DOHH2 (cell line): ENCODE measurements around the gene KIAA1549.

Experiments
- CTCF ChIP-seq: fragments of 200-600 bp; sonication (generic); IDR thresholded peaks from one replicate; pipeline ENCODE4 v1.5.1; 2014; ENCODE audit warnings: antibody characterized with exemption, mild to moderate bottlenecking, low read depth, low read length; ENCODE audit not compliant: poor library complexity, severe bottlenecking
- EZH2phosphoT487 ChIP-seq: fragments of 200-600 bp; sonication (generic); IDR thresholded peaks from 2 replicates; pipeline ENCODE4 v1.6.1; 2017; ENCODE audit warnings: borderline replicate concordance, mild to moderate bottlenecking, antibody characterized with exemption, low read length, moderate library complexity, mixed read lengths

- TF ChIP-seq EZH2phosphoT487 (no peak), CTCF (peak; percentile 75)
Measured at GRCh38 chr7:138865843-138866242, 115.3 kb downstream of the KIAA1549 start.
